Testis (tissue), 3 donors: Measurements from ENCODE around the gene TESMIN. TPM values are rescaled to one million over a fixed set of nuclear protein-coding genes. Genes with fewer than 3 reads are reported as not detected.

Experiments used
- DNase-seq: peaks from one replicate; pipeline ENCODE4 v3.0.0-alpha.2; 2019
- H3K27ac ChIP-seq, 2 donors: fragments of 200-600 bp; sonication (generic); one replicate each; pipeline ENCODE4 v1.5.1; 2019
- H3K27me3 ChIP-seq: fragments of 200-600 bp; sonication (generic); one replicate; pipeline ENCODE4 v1.5.1; 2019
- H3K36me3 ChIP-seq: fragments of 200-600 bp; sonication (generic); one replicate; pipeline ENCODE4 v1.5.1; 2017; ENCODE audit warnings: low read depth; ENCODE audit errors: missing control alignments
- H3K4me1 ChIP-seq: fragments of 200-600 bp; sonication (generic); one replicate; pipeline ENCODE4 v1.5.1; 2019
- H3K4me3 ChIP-seq, 2 donors: fragments of 200-600 bp; sonication (generic); one replicate each; pipeline ENCODE4 v1.5.1; 2017 to 2019
- H3K9me3 ChIP-seq: fragments of 200-600 bp; sonication (generic); one replicate; pipeline ENCODE4 v1.5.1; 2017
- CTCF ChIP-seq, 3 experiments: fragments of 450-650 bp in 2 of 3; fragments of 200-600 bp in 1 of 3; sonication (generic) in 1 of 3; IDR thresholded peaks; one replicate each; pipeline ENCODE4 v1.5.1; 2016 to 2019; ENCODE audit warnings: antibody characterized with exemption in 3 of 3, mild to moderate bottlenecking in 2 of 3, moderate library complexity in 1 of 3
- POLR2A ChIP-seq: fragments of 450-650 bp; IDR thresholded peaks from one replicate; pipeline ENCODE4 v1.6.1; 2017; ENCODE audit warnings: antibody characterized with exemption, mild to moderate bottlenecking, moderate library complexity
- WGBS, 2 donors: methylation state at CpG; one replicate each; pipeline ENCODE4 v1.1.5; 2018; 5-methylcytosine and 5-hydroxymethylcytosine counted together
- intact Hi-C: fragments of 100-400 bp; cut with DNase I; formaldehyde crosslinking; loops from one replicate; pipeline ENCODE4 v1.15.1; 2023; ENCODE audit warnings: low total_unique reads
- polyA plus RNA-seq: library from polyadenylated mRNA; stranded (reverse); fragments of 350-450 nt; fragmentation: Illumina TruSeq; extraction: RNeasy Lipid Tissue Mini Kit (QIAGEN cat#74804); gene quantifications from one replicate; pipeline ENCODE4 v1.2.3, GENCODE V29; 2014; ENCODE audit warnings: low read depth, low replicate concordance; ENCODE audit not compliant: insufficient read depth
- total RNA-seq, 2 donors: library from RNA; depleted of rRNA; stranded (reverse); fragments of >200 nt; gene quantifications; one replicate each; pipeline ENCODE4 v1.2.3, GENCODE V29; 2016

Gene TESMIN
- total and polyA plus RNA-seq, 3 donors from 2014 or later: 60.4 to 127 (median 72.2) TPM

- TF ChIP-seq POLR2A (no peak), CTCF (IDR thresholded peaks at IDR 0.05) (no peak)
- H3K9me3 ChIP-seq: no peaks in the 10 kb centered on the region
- H3K4me3 ChIP-seq: no peak overlapping the region
- no peak for DNase-seq
- no peak overlapping the region for H3K27ac ChIP-seq
- H3K27me3 ChIP-seq: no peaks in the 10 kb centered on the region
- H3K36me3 ChIP-seq: no peaks in the 10 kb centered on the region
- intact Hi-C loops: no loop called here
- 89 to 96% methylated on average over 11 to 12 of the region's 12 CpGs for WGBS, 2 donors
- peaks cover 4% of the 10 kb centered on the region for H3K4me1 ChIP-seq
These were observed 4.9 kb upstream of the TESMIN start for GRCh38 chr11:68756171-68756766.

- Histone ChIP-seq H3K9me3 (no peaks in the 10 kb centered on the region), H3K27ac (no peak overlapping the region), H3K27me3 (no peaks in the 10 kb centered on the region), H3K4me3 (no peak overlapping the region), H3K4me1 (peaks cover 4% of the 10 kb centered on the region), H3K36me3 (no peaks in the 10 kb centered on the region)
- TF ChIP-seq CTCF (IDR thresholded peaks at IDR 0.05) (no peak), POLR2A (no peak)
- intact Hi-C loops: no loop called here
- WGBS, 2 donors: 77 to 82% methylated on average over 6 to 9 of the region's 9 CpGs
- DNase-seq: no peak
These were observed 2.0 kb upstream of the TESMIN start for GRCh38 chr11:68753300-68753699.

- peak overlapping the region; percentile 50 to 51 for H3K4me3 ChIP-seq
- TF ChIP-seq POLR2A (no peak), CTCF (IDR thresholded peaks at IDR 0.05) (no peak)
- H3K4me1 ChIP-seq: peaks cover 4% of the 10 kb centered on the region
- H3K27ac ChIP-seq: no peak overlapping the region
- intact Hi-C loops: no loop called here
- no peaks in the 10 kb centered on the region for H3K36me3 ChIP-seq
- WGBS, 2 donors: 7% methylated on average over 15 of the region's 22 CpGs; no CpG with 5 or more reads in 1 of the 2 donors
- no peaks in the 10 kb centered on the region for H3K9me3 ChIP-seq
- DNase-seq: no peak
- no peaks in the 10 kb centered on the region for H3K27me3 ChIP-seq
These were observed 355 bp downstream of the TESMIN start for GRCh38 chr11:68751004-68751325.

- H3K27ac ChIP-seq: no peak overlapping the region
These were observed 921 bp downstream of the TESMIN start for GRCh38 chr11:68750195-68751003.

More at GRCh38 chr11:68750195-68751003, 921 bp downstream of the TESMIN start:
- intact Hi-C loops: no loop called here
- H3K27me3 ChIP-seq: no peaks in the 10 kb centered on the region
- WGBS, 2 donors: 40 to 49% methylated on average over 32 to 56 of the region's 76 CpGs
- no peak for TF ChIP-seq POLR2A
- TF ChIP-seq CTCF (IDR thresholded peaks at IDR 0.05): no peak
- no peaks in the 10 kb centered on the region for H3K9me3 ChIP-seq
- no peaks in the 10 kb centered on the region for H3K36me3 ChIP-seq
- no peak for DNase-seq
- H3K4me3 ChIP-seq: peak overlapping the region; percentile 50 to 51
- H3K4me1 ChIP-seq: peaks cover 4% of the 10 kb centered on the region
